Renal cortical epithelial cell (primary cell): ENCODE results near the gene LRRC53. TPM values are rescaled to one million over a fixed set of nuclear protein-coding genes. Genes with fewer than 3 reads are reported as not detected.

ENCODE experiments used
- DNase-seq: peaks from one replicate; pipeline ENCODE4 v3.0.0-alpha.2; 2011; ENCODE audit warnings: low read depth
- total RNA-seq: library from RNA; depleted of rRNA; stranded (reverse); fragments of >200 nt; gene quantifications from 2 replicates; pipeline ENCODE4 v1.2.3, GENCODE V29; 2014

The LRRC53 gene
- total RNA-seq, 1 donor from 2014 or later: not detected

GRCh38 chr1:74431531-74431930 lies 80.9 kb downstream of the LRRC53 start:
- DNase-seq: no peak

- no peak for DNase-seq
These were observed 82.0 kb downstream of the LRRC53 start for GRCh38 chr1:74430342-74430934.

GRCh38 chr1:74429580-74429979 lies 82.8 kb downstream of the LRRC53 start:
- DNase-seq: no peak

- no peak for DNase-seq
These were observed 84.7 kb downstream of the LRRC53 start for GRCh38 chr1:74427681-74428080.

GRCh38 chr1:74426208-74426937 lies 86.0 kb downstream of the LRRC53 start:
- no peak for DNase-seq

GRCh38 chr1:74425676-74426075 lies 86.7 kb downstream of the LRRC53 start:
- DNase-seq: peak; percentile 12

- DNase-seq: no peak
These were observed 88.9 kb downstream of the LRRC53 start for GRCh38 chr1:74423471-74423870.

GRCh38 chr1:74422421-74423292 lies 89.8 kb downstream of the LRRC53 start:
- peak; percentile 61 for DNase-seq

GRCh38 chr1:74420467-74420866 lies 91.9 kb downstream of the LRRC53 start:
- DNase-seq: no peak

Other genes with a start within 250 kb of the LRRC53 start
- 0.10 and 0.17 TPM in 2 replicates for gene ERICH3, start 161.2 kb upstream of the LRRC53 start, total RNA-seq
- 209 and 320 TPM in 2 replicates for gene CRYZ, start 220.4 kb upstream of the LRRC53 start, total RNA-seq
- 14.6 and 17.9 TPM in 2 replicates for gene TYW3, start 220.5 kb upstream of the LRRC53 start, total RNA-seq